ENCODE measurements around the gene CAPN12. TPM values are rescaled to one million over a fixed set of nuclear protein-coding genes. Genes with fewer than 3 reads are reported as not detected.

Gene CAPN12
- total and polyA plus RNA-seq, 4 donors: 1.0 to 4.5 (median 2.4) TPM

DNA sequence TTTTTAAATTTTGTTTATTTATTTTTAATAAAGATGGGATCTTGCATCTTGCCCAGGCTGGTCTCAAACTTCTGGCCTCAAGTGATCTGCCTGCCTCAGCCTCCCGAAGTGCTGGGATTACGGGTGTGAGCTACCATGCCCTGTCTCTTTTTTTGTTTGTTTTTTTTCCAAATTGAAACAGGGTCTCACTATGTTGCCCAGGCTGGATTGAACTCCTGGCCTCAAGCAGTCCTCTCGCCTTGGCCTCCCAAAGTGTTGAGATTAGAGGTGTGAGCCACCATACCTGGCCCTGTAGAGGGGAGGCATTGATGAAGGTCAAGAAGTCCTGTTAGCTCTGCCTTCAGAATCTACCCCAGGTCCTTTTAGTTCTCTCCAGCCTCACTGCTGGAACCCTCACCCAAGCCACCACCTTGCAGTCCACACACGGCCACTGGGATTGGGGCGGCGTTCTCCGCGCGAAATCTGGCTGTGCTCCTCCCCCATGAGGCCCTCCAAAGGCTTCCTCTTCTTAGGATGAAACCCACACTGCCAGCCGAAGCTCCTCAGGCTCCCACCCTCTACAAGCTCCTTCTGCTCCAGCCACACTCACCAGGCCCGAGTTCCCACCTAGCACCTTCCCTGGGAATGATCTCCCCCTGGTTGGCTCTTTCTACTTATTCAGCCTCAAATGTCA lies 61.9 kb downstream of the CAPN12 start:
- Histone ChIP-seq H3K27ac (ENCODE audit: low read depth in 1 of 2, low read length in 2 of 2) (peak overlapping the region; percentile 83 to 99), H3K4me3 (ENCODE audit: low read length in 2 of 2) (no peak overlapping the region), H3K36me3 (ENCODE audit: control insufficient read depth in 1 of 2, insufficient read depth in 2 of 2, low read length in 1 of 2) (peaks cover 0 to 4% of the 10 kb centered on the region in 2 donors), H3K4me1 (ENCODE audit: control insufficient read depth in 1 of 2, insufficient read depth in 2 of 2, low read length in 2 of 2) (peaks cover 7 to 8% of the 10 kb centered on the region in 2 donors), H3K9me3 (ENCODE audit: control insufficient read depth, low read length) (no peaks in the 10 kb centered on the region), H3K27me3 (ENCODE audit: control insufficient read depth in 1 of 2, insufficient read depth in 2 of 2, low read length in 1 of 2) (no peaks in the 10 kb centered on the region)
- DNase-seq: no peak
- intact Hi-C loops (cut with DNase I): no loop called here
- no peak for ATAC-seq (ENCODE audit: low FRiP score)
- whole genome bisulfite sequencing, 2 donors: 88 to 92% methylated on average over 11 of the region's 11 CpGs

Other genes with a start within 250 kb of the CAPN12 start
- 10 to 100 TPM in 1 of 2 donors, 1 to 10 TPM in 1; 7.3 to 13.2 TPM for gene MAP4K1, start 126.5 kb downstream of the CAPN12 start, total RNA-seq
- gene MAP4K1, start 126.5 kb downstream of the CAPN12 start, polyA plus RNA-seq: 1 to 10 TPM; 1.6 to 2.1 TPM
- 100 to 1,000 TPM; 171 to 183 TPM for gene EIF3K, start 125.3 kb downstream of the CAPN12 start, total RNA-seq
- gene EIF3K, start 125.3 kb downstream of the CAPN12 start, polyA plus RNA-seq: 100 to 1,000 TPM; 299 to 445 TPM
- gene ACTN4, start 96.8 kb downstream of the CAPN12 start, total RNA-seq: 1,000 to 10,000 TPM in 1 of 2 donors, 100 to 1,000 TPM in 1; 794 to 1,985 TPM
- gene ACTN4, start 96.8 kb downstream of the CAPN12 start, polyA plus RNA-seq: 100 to 1,000 TPM; 111 to 163 TPM
- not detected for gene LGALS7, start 29.0 kb upstream of the CAPN12 start, total RNA-seq
- gene LGALS7, start 29.0 kb upstream of the CAPN12 start, polyA plus RNA-seq: not detected
- not detected for gene LGALS7B, start 44.7 kb upstream of the CAPN12 start, total RNA-seq
- not detected for gene LGALS7B, start 44.7 kb upstream of the CAPN12 start, polyA plus RNA-seq
- 1 to 10 TPM in 1 of 2 donors, under 1 TPM in 1; 0.51 to 2.9 TPM for gene LGALS4, start 68.5 kb upstream of the CAPN12 start, total RNA-seq
- 100 to 1,000 TPM in 1 of 2 donors, 1 to 10 TPM in 1; 9.1 to 544 TPM for gene LGALS4, start 68.5 kb upstream of the CAPN12 start, polyA plus RNA-seq
- 10 to 100 TPM; 92.2 to 95.1 TPM for gene ECH1, start 87.3 kb upstream of the CAPN12 start, total RNA-seq
- 100 to 1,000 TPM; 139 to 190 TPM for gene ECH1, start 87.3 kb upstream of the CAPN12 start, polyA plus RNA-seq
- 100 to 1,000 TPM; 220 TPM for gene HNRNPL, start 105.5 kb upstream of the CAPN12 start, total RNA-seq
- gene HNRNPL, start 105.5 kb upstream of the CAPN12 start, polyA plus RNA-seq: 100 to 1,000 TPM in 1 of 2 donors, 10 to 100 TPM in 1; 83.3 to 150 TPM
- gene RINL, start 133.8 kb upstream of the CAPN12 start, total RNA-seq: 1 to 10 TPM; 3.3 to 5.7 TPM
- 1 to 10 TPM; 1.8 to 5.4 TPM for gene RINL, start 133.8 kb upstream of the CAPN12 start, polyA plus RNA-seq
- 10 to 100 TPM; 34.6 to 42.4 TPM for gene SIRT2, start 155.1 kb upstream of the CAPN12 start, total RNA-seq
- gene SIRT2, start 155.1 kb upstream of the CAPN12 start, polyA plus RNA-seq: 10 to 100 TPM; 34.8 to 51.2 TPM
- 10 to 100 TPM; 16.0 to 24.5 TPM for gene NFKBIB, start 155.5 kb upstream of the CAPN12 start, total RNA-seq
- gene NFKBIB, start 155.5 kb upstream of the CAPN12 start, polyA plus RNA-seq: 10 to 100 TPM; 23.4 to 30.1 TPM
- not detected for gene CCER2, start 167.7 kb upstream of the CAPN12 start, total RNA-seq
- 1 to 10 TPM in 1 of 2 donors, not detected in 1; 1.2 TPM for gene CCER2, start 167.7 kb upstream of the CAPN12 start, polyA plus RNA-seq
- 10 to 100 TPM in 1 of 2 donors, 1 to 10 TPM in 1; 5.9 to 13.8 TPM for gene SARS2, start 186.3 kb upstream of the CAPN12 start, total RNA-seq
- gene SARS2, start 186.3 kb upstream of the CAPN12 start, polyA plus RNA-seq: 10 to 100 TPM in 1 of 2 donors, 1 to 10 TPM in 1; 9.5 to 72.4 TPM
- gene MRPS12, start 186.5 kb upstream of the CAPN12 start, total RNA-seq: 10 to 100 TPM; 14.3 to 15.8 TPM
- gene MRPS12, start 186.5 kb upstream of the CAPN12 start, polyA plus RNA-seq: 10 to 100 TPM; 24.9 to 33.3 TPM
- gene FBXO17, start 231.3 kb upstream of the CAPN12 start, total RNA-seq: 10 to 100 TPM; 23.6 to 33.0 TPM
- 10 to 100 TPM in 1 of 2 donors, 1 to 10 TPM in 1; 8.3 to 26.0 TPM for gene FBXO17, start 231.3 kb upstream of the CAPN12 start, polyA plus RNA-seq

All from aorta (tissue), 5 donors.